ENCODE measurements around the gene MTHFD1. TPM values are rescaled to one million over a fixed set of nuclear protein-coding genes. Genes with fewer than 3 reads are reported as not detected.

MTHFD1 gene
- total RNA-seq, 3 donors from 2014 or later (not counting 1 experiment from before 2014, with no cell fraction given), result 27.6 to 34.6 (median 28.0) TPM

GRCh38 chr14:64501411-64502171 is 113.4 kb downstream of the MTHFD1 start:
- ATAC-seq (no peak), DNase-seq (peak in 1 of 2 donors; percentile 62)
- intact Hi-C loops (cut with micrococcal nuclease), result loop anchor here (5.0 to 10.0 kb wide), 3 partner anchors 34 to 203 kb away; partner anchors contain the start of genes AKAP5, MTHFD1 and PLEKHG3
- Mint-ChIP-seq H3K4me3 (peak overlapping the region; percentile 98), H3K36me3 (no peaks in the 10 kb centered on the region), H3K4me1 (peaks cover 50 to 52% of the 10 kb centered on the region in 2 donors), H3K27ac (peak overlapping the region; percentile 99), H3K9me3 (no peaks in the 10 kb centered on the region), H3K27me3 (ENCODE audit: low read depth in 2 of 2) (no peaks in the 10 kb centered on the region)
- Histone ChIP-seq H3K9me3 (ENCODE audit: control insufficient read depth, insufficient read depth, low read length) (no peaks in the 10 kb centered on the region), H3K27ac (ENCODE audit: low read length) (peak overlapping the region; percentile 100), H3K4me3 (ENCODE audit: low read length) (peak overlapping the region; percentile 0), H3K4me1 (ENCODE audit: control insufficient read depth, insufficient read depth, low read length) (peaks cover 33% of the 10 kb centered on the region), H3K36me3 (ENCODE audit: control insufficient read depth, insufficient read depth, low read length) (peaks cover 8% of the 10 kb centered on the region), H3K27me3 (ENCODE audit: control insufficient read depth, insufficient read depth, low read length) (no peaks in the 10 kb centered on the region)
- TF ChIP-seq CTCF (IDR thresholded peaks at IDR 0.05), result no peak
- WGBS (ENCODE audit: insufficient coverage), result 21% methylated on average over 8 of the region's 8 CpGs

GRCh38 chr14:64502456-64502855 is 114.3 kb downstream of the MTHFD1 start:
- intact Hi-C loops (cut with micrococcal nuclease), result loop anchor here (5.0 to 10.0 kb wide), 3 partner anchors 35 to 202 kb away; partner anchors contain the start of genes AKAP5, MTHFD1 and PLEKHG3
- H3K9me3 Mint-ChIP-seq, result no peaks in the 10 kb centered on the region
- peaks cover 38% of the 10 kb centered on the region for H3K4me1 ChIP-seq (ENCODE audit: control insufficient read depth, insufficient read depth, low read length)
- no peaks in the 10 kb centered on the region for H3K36me3 Mint-ChIP-seq
- H3K27ac ChIP-seq (ENCODE audit: low read length), result peak overlapping the region; percentile 100
- WGBS (ENCODE audit: insufficient coverage), result 41% methylated on average over 5 of the region's 6 CpGs
- no peak for TF ChIP-seq CTCF (IDR thresholded peaks at IDR 0.05)
- no peaks in the 10 kb centered on the region for H3K9me3 ChIP-seq (ENCODE audit: control insufficient read depth, insufficient read depth, low read length)
- H3K27me3 ChIP-seq (ENCODE audit: control insufficient read depth, insufficient read depth, low read length), result no peaks in the 10 kb centered on the region
- peak overlapping the region; percentile 99 for H3K4me3 ChIP-seq (ENCODE audit: low read length)
- peak overlapping the region; percentile 98 for H3K4me3 Mint-ChIP-seq
- no peaks in the 10 kb centered on the region for H3K27me3 Mint-ChIP-seq (ENCODE audit: low read depth in 2 of 2)
- DNase-seq (peak; percentile 16 to 60), ATAC-seq (no peak)
- H3K4me1 Mint-ChIP-seq, result peaks cover 54 to 61% of the 10 kb centered on the region in 2 donors
- H3K27ac Mint-ChIP-seq, result peak overlapping the region; percentile 99
- peaks cover 7% of the 10 kb centered on the region for H3K36me3 ChIP-seq (ENCODE audit: control insufficient read depth, insufficient read depth, low read length)

GRCh38 chr14:64502887-64503433 is 114.8 kb downstream of the MTHFD1 start:
- Mint-ChIP-seq H3K27me3 (ENCODE audit: low read depth in 2 of 2) (no peaks in the 10 kb centered on the region), H3K4me1 (peaks cover 59 to 66% of the 10 kb centered on the region in 2 donors), H3K27ac (peak overlapping the region; percentile 99), H3K36me3 (no peaks in the 10 kb centered on the region), H3K9me3 (no peaks in the 10 kb centered on the region), H3K4me3 (peak overlapping the region; percentile 98)
- 0% methylated on average over 29 of the region's 29 CpGs for WGBS (ENCODE audit: insufficient coverage)
- no peak for ATAC-seq
- no peak for TF ChIP-seq CTCF (IDR thresholded peaks at IDR 0.05)
- H3K4me1 ChIP-seq (ENCODE audit: control insufficient read depth, insufficient read depth, low read length), result peaks cover 42% of the 10 kb centered on the region
- peaks cover 3% of the 10 kb centered on the region for H3K36me3 ChIP-seq (ENCODE audit: control insufficient read depth, insufficient read depth, low read length)
- peak; percentile 21 to 63 for DNase-seq
- H3K9me3 ChIP-seq (ENCODE audit: control insufficient read depth, insufficient read depth, low read length), result no peaks in the 10 kb centered on the region
- H3K27ac ChIP-seq (ENCODE audit: low read length), result peak overlapping the region; percentile 100
- H3K4me3 ChIP-seq (ENCODE audit: low read length), result peak overlapping the region; percentile 99
- intact Hi-C loops (cut with micrococcal nuclease), result loop anchor here (1.0 to 10.0 kb wide), 5 partner anchors 36 to 202 kb away; partner anchors contain the start of genes AKAP5, HSPA2, MTHFD1 and PLEKHG3
- no peaks in the 10 kb centered on the region for H3K27me3 ChIP-seq (ENCODE audit: control insufficient read depth, insufficient read depth, low read length)

Measured in natural killer cell (primary cell).